NOMO-1 (cell line): Measurements from ENCODE around the gene BTBD16.
A peak's percentile ranks its signal among the peaks of the same experiment; 100 is the strongest.

Experiments
- DNase-seq, 2 experiments: peaks; one replicate each; lab custom pipeline; 2025; ENCODE audit not compliant: unreplicated experiment in 2 of 2; lab: John Stamatoyannopoulos, UW

BTBD16 gene

GRCh38 chr10:122271076-122271475 is at the start of gene BTBD16:
Gene BTBD16, plus strand, starts transcription at chr10:122271296. Its CDS starts 3,786 bp downstream, at chr10:122275082.
- no peak for DNase-seq

GRCh38 chr10:122221958-122222357 is 49.1 kb upstream of the BTBD16 start:
- peak in 1 of 2 experiments; percentile 1 for DNase-seq

- no peak for DNase-seq
Observed at GRCh38 chr10:122222638-122223037, 48.5 kb upstream of the BTBD16 start.

- no peak for DNase-seq
Observed at GRCh38 chr10:122224159-122224558, 46.9 kb upstream of the BTBD16 start.

- peak; percentile 11 to 52 for DNase-seq
Observed at GRCh38 chr10:122225330-122225729, 45.8 kb upstream of the BTBD16 start.

GRCh38 chr10:122227754-122228153 is 43.3 kb upstream of the BTBD16 start:
- no peak for DNase-seq

DNA sequence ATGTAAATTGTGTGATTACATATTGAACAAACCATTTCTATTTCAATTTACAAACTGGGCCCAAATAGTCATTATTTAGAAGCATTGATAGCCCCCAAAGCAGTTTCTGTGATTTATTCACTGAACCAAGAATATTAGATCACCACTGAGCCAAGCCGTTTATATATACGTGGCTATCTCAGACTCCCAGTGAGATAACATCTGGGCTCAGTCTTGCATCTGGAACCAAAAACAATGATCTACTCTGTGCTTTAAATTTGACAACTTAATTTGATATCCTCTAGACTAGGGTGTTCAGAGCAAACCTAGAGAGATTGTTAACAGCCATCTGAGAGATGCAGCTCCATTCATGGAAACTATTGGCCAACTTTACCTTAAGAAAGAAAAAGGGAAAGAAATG is 41.4 kb upstream of the BTBD16 start:
- no peak for DNase-seq

GRCh38 chr10:122230222-122230621 is 40.9 kb upstream of the BTBD16 start:
- no peak for DNase-seq

- no peak for DNase-seq
Observed at GRCh38 chr10:122232769-122233168, 38.3 kb upstream of the BTBD16 start.

- DNase-seq = no peak
Observed at GRCh38 chr10:122233857-122234348, 37.2 kb upstream of the BTBD16 start.

DNA sequence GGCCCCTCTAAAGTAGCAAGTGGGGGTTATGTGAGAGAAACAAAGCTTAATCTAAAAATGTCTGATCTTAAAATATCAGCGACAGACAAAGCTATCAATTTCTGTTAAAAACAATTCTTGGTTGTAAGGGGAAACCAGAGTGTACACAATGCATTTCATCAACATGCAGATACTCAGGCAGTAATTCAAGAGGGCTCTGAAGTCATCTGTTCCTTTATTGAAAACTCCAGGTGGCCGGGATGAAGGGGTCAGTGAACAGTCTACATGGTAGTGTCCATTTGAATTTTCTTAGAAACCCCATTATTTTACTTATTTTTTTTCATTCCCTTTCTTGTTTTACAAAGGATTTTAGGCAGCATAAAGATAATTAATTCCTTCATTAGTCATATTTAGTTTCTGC is 36.7 kb upstream of the BTBD16 start:
- DNase-seq = no peak

GRCh38 chr10:122236690-122237306 is 34.3 kb upstream of the BTBD16 start:
- DNase-seq = no peak

DNA sequence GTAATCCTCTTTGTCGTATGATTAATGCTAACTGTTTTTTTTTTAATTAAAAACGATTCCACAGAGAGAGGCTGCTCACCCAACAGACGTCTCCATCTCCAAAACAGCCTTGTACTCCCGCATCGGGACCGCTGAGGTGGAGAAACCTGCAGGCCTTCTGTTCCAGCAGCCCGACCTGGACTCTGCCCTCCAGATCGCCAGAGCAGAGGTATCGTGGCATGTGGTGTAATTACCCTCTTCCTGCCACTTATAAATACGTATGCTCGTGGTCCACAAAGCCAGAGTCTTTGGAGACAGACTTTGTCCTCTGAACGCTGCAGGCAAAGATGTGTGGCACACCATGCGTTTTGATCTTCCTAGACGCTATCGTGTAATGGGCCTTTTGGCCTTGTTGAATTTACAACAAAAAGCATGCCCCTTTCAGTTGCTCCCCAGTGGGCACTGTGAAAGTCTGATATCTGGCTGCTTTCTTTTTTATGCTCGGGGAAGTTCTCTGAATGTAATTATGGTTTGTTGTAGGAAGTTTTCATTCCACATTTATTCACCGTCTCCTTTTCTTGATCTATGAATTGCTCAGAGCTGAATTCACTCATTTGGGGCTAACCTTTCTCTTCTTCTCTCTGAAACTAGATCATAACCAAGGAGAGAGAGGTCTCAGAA is 33.6 kb upstream of the BTBD16 start:
- no peak for DNase-seq

DNA sequence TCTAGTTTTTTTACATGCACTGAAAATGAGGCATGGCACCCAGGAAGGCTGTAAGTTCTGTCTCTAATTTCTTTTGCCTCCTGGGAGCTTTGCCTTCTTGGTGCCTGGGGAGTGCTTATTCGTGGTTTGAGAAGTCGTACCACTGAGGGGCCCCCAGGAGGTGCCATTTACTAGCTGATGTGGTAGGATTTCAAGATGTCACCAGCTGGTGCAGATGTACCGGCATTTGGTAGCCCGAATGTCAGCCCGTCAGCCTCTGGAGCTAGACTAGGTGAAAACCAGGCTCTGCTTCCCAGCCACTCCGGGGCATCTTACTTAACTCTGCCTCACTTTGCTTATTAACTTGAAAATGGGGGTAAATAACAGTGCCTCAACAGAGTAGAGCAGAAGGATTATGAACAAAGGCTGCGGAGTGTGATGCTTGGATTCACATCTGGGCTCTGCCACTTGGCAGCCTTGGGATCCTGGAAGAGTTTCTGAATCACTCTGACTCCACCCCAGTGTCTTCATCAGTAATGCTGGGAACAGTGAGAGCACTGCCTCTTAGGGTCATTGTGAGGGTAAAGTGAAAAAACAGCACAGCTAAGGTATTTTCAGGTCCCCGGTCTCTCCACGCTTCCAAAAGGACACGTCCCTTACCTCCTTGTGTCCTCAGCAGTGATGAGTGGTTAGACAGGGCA is 31.4 kb upstream of the BTBD16 start:
- DNase-seq = no peak

DNA sequence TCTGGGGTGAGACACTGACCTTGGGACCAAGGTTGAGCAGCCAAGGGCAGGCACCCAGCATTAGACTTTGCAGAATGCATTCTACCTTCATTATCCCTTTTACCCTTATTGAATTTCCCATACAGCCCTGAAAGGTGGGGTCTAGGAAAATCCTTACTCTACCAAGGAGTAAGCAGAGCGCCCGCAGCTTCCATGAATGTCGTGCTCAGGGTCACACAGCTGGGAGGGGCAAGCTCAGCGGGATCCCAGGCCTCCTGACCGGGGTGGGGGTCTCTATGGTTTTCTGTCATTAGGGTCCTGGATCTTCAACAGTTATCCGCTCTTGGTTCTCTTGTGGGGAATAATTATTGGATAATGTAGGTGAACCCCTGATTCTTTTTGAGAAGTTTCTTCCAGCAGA is 30.7 kb upstream of the BTBD16 start:
- DNase-seq = no peak

DNA sequence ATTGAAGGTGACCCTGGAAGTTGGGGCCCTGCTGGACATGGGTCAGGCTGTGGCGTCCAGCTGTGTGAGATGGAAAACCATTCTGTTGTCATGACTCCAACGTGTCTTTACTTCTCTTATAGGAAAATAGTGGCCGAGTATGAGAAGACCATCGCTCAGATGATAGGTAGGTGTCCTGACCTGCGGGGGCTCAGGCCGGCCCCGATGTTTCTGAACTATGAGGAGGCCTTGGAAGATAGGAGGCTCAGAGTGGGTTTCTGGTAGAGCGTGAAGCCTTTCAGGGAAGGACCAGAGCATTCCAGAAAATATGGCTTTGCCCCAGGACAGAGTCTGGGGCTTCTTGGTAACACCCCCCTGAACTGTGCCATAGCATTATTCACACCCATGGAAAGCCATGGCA is 29.3 kb upstream of the BTBD16 start:
- DNase-seq = no peak

DNA sequence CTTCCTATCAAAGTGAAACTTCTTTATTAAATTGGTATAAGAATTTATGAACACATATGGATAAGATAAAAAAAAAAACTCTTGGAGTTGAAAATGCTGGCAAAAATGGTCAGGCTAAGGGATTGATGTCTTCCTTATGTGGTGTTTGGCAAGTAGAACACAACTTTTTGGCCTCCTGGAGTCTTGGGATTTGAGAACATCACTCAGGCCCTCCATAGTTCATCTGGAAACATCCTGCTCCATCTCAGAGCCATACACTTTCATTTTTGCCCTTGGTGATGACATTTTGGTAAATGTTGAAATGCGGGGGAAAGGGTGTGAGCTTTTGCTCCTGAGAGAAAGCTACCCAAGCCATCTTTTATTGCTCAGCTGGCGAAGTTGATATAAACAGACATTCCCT is 27.5 kb upstream of the BTBD16 start:
- no peak for DNase-seq

DNA sequence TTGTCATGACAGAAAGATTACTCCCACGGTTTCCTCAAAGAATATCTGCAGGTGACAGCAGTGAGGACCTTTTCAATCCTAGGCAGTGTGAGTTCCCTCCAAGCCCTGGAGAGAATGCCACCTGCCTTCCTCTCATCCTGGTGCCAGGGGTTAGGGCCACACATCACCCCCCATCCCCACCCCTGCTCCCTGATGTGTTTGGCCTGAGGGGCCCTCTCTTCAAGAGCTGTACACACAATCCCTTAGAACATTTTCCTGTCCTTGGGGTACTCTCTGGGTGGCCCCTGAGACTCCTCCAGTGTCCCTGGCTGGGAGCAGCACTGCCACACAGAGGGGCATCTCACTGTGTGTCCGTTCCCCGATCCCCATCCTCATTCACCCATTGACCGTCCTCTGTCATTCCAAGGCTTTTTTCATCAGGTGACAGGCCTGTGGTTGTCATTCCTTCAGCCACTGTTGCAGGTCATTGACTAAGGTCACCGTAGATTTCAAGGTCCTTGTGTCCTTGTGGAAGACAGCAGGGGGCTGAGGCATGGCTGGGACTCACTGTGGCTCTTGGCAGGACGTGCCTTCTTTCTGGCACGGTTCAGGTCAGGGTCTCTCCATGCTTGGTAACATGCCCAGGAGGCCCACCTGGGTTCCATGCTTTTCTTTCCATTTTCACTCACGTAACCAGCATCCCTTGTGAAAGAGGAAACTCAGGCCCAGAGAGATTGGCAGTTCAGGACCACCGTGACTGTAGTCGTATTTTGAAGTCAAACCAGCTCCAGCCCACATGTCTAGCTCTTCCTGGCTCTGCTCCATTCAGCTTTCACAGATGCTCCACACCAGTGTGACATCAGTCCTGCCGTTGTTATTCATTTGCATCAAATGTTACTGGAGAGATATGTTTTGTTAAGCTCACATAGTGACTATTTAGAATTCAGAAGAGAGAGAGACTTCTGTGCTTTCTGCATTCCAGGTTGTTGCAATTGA is 26.8 kb upstream of the BTBD16 start:
- DNase-seq = no peak

DNA sequence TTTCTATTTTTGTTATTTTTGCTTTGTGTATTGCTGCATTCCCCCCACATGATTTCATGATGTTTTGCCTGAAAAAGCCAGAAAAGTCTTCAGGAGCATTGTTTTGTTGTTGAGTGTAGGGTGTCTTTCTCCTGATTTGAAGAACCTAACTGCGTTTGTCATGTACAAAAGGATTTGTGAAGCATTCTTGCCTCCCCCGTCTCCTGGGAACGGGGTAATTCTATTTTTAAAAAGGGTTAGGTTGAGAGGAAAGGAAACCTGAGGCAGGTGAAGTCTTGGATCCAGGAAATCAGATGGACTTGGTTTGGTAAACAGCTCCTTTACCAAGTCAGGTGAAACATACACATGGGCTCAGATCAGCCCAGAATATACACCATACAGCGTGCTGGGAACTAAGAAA is 26.0 kb upstream of the BTBD16 start:
- DNase-seq = no peak

GRCh38 chr10:122245897-122246296 is 25.2 kb upstream of the BTBD16 start:
- no peak for DNase-seq
